Ishikawa (cell line): ENCODE results near the gene RNASEH2C.

ENCODE experiments used
- ZBTB7A ChIP-seq: IDR thresholded peaks from 2 replicates; pipeline ENCODE4 v1.6.1; 2012; ENCODE audit warnings: low read depth
- TF ChIP-seq, protein P1 (sequence below): IDR thresholded peaks from 2 replicates; pipeline ENCODE4 v1.6.1; 2012

- TF ChIP-seq, protein P1, sequence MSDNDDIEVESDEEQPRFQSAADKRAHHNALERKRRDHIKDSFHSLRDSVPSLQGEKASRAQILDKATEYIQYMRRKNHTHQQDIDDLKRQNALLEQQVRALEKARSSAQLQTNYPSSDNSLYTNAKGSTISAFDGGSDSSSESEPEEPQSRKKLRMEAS: no peak
- TF ChIP-seq ZBTB7A: no peak
Measured at GRCh38 chr11:65718964-65719492, 1.6 kb downstream of the RNASEH2C start.
